ENCODE data around the gene C3orf62.

Gene C3orf62

GRCh38 chr3:49294343-49294742 is 17.3 kb upstream of the C3orf62 start:
- no peak for DNase-seq (ENCODE audit: low spot score)
- TF ChIP-seq CTCF (conservative IDR thresholded peaks at IDR 0.05; ENCODE audit: low read depth) = no peak
- POLR2A ChIA-PET (ENCODE audit: low non-redundant PET) = no interaction called here
- no peak overlapping the region; the same call in 1 of the 2 replicates for H3K27ac ChIP-seq
- CTCF ChIA-PET = interaction anchor here (0.7 kb wide), 2 partner anchors 79 to 519 kb away, joined by 3 to 4 read pairs; no protein-coding TSS in a partner anchor

GRCh38 chr3:49283997-49284396 is 7.0 kb upstream of the C3orf62 start:
- DNase-seq (ENCODE audit: low spot score) = no peak
- ChIA-PET POLR2A (ENCODE audit: low non-redundant PET) (interaction anchor here (0.6 kb wide), 1 partner anchor 9 kb away, joined by 3 read pairs; no protein-coding TSS in a partner anchor), CTCF (no interaction called here)
- no peak for TF ChIP-seq CTCF (conservative IDR thresholded peaks at IDR 0.05; ENCODE audit: low read depth)
- 0 out of 2 replicates have a peak overlapping the region, but pooled peaks have one; percentile 22 for H3K27ac ChIP-seq

- ChIA-PET CTCF (interaction anchor here (0.7 to 1.2 kb wide), 2 partner anchors 12 to 109 kb away, joined by 3 to 6 read pairs; no protein-coding TSS in a partner anchor), POLR2A (ENCODE audit: low non-redundant PET) (no interaction called here)
- no peak for TF ChIP-seq CTCF (conservative IDR thresholded peaks at IDR 0.05; ENCODE audit: low read depth)
Measured at GRCh38 chr3:49279376-49279775, 2.3 kb upstream of the C3orf62 start.

GRCh38 chr3:49278548-49278947 is 1.5 kb upstream of the C3orf62 start:
- CTCF ChIA-PET = interaction anchor here (0.7 to 1.2 kb wide), 2 partner anchors 11 to 108 kb away, joined by 3 to 6 read pairs; no protein-coding TSS in a partner anchor
- TF ChIP-seq CTCF (conservative IDR thresholded peaks at IDR 0.05; ENCODE audit: low read depth) = no peak
- POLR2A ChIA-PET (ENCODE audit: low non-redundant PET) = interaction anchor here (0.7 kb wide), 1 partner anchor 37 kb away, joined by 3 read pairs; no protein-coding TSS in a partner anchor
- no peak for DNase-seq (ENCODE audit: low spot score)
- peak overlapping the region; percentile 88 for H3K27ac ChIP-seq

More at GRCh38 chr3:49279376-49279775, 2.3 kb upstream of the C3orf62 start:
- H3K27ac ChIP-seq = peak overlapping the region; percentile 54
- no peak for DNase-seq (ENCODE audit: low spot score)

DNA sequence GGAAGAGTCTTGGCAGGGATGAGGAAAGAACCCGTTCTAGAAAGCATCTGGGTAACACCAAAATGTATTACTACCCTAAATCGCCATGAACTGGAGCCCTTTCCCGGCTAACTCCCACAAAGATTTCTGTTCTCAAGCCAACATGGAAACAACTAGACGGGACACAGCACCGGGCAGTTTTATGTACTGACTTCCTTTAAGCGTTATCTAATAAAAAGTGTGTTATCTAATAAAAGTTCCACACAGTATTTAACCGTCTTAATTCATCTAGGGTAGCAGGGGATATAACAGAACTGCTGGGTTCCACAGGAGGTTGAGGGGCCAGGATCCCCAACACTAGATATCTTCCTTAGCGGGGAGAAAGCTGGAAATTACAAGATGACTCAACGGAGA is 347 bp upstream of the C3orf62 start:
- ChIA-PET POLR2A (ENCODE audit: low non-redundant PET) (no interaction called here), CTCF (interaction anchor here (0.6 kb wide), 2 partner anchors 106 to 513 kb away, joined by 3 to 4 read pairs; partner anchors contain the start of gene KLHDC8B)
- no peak for TF ChIP-seq CTCF (conservative IDR thresholded peaks at IDR 0.05; ENCODE audit: low read depth)
- no peak for DNase-seq (ENCODE audit: low spot score)
- peak overlapping the region; percentile 88 for H3K27ac ChIP-seq

DNA sequence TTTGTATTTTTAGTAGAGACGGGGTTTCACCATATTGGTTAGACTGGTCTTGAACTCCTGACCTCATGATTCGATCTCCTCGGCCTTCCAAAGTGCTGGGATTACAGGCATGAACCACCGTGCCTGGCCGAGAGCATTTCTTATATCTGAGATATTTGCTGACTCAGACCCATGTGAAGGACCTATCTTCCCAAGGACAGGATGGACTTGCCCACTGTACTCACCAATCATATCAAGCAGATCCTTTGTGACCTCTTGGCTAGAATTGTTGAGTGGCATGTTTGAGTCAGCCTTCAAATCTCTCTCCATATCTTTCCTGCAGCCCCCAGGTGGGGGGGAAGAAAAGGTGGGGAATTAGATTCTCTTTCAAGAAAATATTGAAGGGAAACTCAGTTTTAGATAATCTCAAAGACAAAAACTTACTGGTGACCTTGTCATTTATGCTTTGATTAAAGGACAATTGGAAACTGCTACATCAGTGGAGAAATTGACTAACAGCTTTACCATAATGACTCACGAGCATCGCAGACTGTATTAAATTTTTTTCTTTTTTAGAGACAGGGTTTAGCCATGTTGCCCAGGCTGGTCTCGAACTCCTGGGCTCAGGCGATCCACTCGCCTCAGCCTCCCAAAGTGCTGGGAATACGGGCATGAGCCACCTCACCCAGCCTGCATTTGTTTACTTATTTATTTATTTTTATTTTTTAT is 3.1 kb downstream of the C3orf62 start:
- TF ChIP-seq CTCF (conservative IDR thresholded peaks at IDR 0.05; ENCODE audit: low read depth) = no peak
- no peak for DNase-seq (ENCODE audit: low spot score)
- H3K27ac ChIP-seq = peak overlapping the region; percentile 13
- ChIA-PET POLR2A (ENCODE audit: low non-redundant PET) (no interaction called here), CTCF (no interaction called here)
